HG02884 (cell line): ENCODE data around the gene KRTAP9-2.
"Not testable (repeated sequence)": the region's sequence is repeated elsewhere in the genome, so short reads cannot be mapped to it uniquely, and the experiment has no call there.

Experiments
- ATAC-seq: cut with Tn5 transposase; IDR thresholded peaks from one replicate; pipeline ENCODE4 v1.9.1; 2021; ENCODE audit warnings: mild to moderate bottlenecking, moderate library complexity; ENCODE audit not compliant: unreplicated experiment

Gene KRTAP9-2, protein sequence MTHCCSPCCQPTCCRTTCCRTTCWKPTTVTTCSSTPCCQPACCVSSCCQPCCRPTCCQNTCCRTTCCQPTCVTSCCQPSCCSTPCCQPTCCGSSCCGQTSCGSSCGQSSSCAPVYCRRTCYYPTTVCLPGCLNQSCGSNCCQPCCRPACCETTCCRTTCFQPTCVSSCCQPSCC

DNA sequence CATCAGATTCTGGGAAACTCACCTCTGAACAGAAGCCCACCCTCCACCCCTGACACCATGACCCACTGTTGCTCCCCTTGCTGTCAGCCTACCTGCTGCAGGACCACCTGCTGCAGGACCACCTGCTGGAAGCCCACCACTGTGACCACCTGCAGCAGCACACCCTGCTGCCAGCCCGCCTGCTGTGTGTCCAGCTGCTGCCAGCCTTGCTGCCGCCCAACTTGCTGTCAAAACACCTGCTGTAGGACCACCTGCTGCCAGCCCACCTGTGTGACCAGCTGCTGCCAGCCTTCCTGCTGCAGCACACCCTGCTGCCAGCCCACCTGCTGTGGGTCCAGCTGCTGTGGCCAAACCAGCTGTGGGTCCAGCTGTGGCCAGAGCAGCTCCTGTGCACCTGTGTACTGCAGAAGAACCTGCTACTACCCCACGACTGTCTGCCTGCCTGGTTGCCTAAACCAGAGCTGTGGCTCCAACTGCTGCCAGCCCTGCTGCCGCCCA lies at the start of gene KRTAP9-2:
Gene KRTAP9-2 (plus strand): TSS at position 51 of the 498 bp plus-strand sequence. CDS start 7 bp downstream, at position 58.
- ATAC-seq = not testable (repeated sequence)

DNA sequence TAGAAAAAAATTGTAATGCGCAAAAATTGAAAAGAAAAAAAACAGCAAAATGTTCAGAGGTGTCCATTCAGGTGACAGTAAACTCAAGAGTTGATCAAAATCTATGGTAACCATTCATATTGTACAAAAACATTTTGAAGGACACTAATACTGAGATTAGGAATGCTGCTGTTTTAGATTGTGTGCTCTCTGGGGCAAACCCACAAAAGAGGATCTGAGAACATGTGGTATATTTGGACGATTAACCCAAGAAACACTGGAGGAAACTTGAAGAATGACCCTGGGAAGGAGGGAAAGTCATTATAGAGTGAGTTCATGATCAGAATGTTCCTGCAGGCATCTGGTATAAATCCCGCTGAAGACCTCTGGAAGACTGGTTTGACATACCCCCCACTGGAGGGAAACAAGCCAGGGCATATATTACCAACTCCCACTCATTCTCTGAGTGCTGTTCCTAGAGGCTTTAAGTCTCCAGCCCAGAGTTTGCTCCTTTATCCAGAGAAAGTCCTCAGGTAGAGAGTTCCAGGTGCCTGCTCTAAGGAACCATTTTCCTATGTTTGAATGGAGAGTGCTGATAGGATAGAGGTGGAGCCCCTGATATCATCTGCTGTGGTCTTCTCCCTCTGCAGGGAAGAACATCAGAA lies 49.6 kb upstream of the KRTAP9-2 start:
- no peak for ATAC-seq

DNA sequence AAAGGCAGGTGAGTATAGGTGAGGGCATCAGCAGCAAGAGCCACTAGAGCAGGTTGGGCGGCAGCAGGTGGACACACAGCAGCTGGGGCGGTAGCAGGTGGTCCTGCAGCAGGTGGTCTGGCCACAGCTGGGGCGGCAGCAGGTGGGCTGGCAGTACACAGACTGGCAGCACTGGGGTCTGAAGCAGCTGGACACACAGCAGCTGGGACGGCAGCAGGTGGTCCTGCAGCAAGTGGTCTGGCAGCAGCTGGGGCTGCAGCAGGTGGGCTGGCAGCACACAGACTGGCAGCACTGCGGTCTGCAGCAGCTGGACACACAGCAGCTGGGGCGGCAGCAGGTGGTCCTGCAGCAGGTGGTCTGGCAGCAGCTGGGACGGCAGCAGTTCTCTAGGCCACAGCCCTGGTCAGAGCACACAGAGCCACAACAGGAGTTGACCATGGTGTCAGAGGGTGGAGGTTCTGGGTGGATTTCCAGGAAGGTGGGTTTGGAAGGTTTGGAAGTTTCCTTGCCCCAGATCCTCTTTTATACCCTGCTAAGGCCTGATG lies 48.6 kb upstream of the KRTAP9-2 start, which contains the start of gene KRTAP4-2:
Gene KRTAP4-2 (minus strand): TSS at position 495 of the 545 bp plus-strand sequence. CDS start 57 bp downstream, at position 438.
- no peak for ATAC-seq

DNA sequence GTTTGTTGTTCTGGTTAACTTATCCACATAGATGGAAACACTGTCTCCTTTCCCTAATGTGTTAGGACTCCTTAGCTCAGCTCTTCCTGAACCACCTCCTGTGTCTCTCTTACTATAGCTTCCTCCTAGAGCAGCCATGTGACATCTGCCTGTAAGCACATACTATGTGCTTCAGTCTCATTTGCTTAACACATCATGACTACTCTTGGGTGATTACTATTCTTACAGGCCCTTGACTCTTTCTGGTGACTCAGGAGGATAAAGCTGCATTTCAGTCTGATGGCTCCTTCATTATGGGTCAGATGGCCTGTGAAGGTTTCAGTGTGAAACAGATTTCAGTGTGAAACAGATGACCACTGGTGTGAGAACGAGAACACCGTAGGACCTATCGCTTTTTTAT lies 48.1 kb upstream of the KRTAP9-2 start:
- no peak for ATAC-seq

DNA sequence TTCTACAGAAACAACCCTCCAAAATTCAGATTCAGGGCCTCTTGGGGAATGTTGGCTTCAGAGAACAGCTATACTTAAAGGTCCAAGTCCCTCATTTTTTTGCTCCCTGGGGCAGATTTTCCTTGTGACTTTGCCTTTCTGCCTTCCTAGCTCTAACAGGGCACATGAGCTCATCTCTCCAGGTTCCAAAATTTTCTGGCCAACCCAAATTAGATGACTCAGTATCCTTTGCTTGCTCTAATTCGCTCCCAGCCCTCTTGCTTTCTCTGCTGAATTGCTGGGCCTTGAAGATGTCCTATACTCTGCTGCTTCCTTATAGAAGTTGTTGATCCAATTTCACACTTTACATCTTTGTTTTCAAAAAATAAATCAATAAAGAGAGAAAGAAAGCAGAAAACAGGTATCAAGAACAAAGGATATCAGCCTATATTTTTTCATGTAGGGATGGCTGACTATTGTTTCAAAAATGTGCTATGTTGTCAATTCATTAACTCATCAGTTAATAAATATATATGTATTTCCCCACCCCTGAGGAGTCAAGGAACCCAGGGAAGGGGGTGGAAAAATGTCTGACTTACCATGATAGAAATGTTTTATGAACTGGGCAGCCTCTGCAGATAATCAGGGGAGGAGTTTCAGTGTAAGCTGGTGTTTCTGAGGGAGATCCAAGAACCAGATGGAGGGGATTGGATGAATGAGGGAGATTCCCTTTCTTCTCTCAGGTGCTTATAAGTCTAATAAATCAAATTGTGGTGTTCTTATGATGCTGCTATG lies 47.4 kb upstream of the KRTAP9-2 start:
- no peak for ATAC-seq

DNA sequence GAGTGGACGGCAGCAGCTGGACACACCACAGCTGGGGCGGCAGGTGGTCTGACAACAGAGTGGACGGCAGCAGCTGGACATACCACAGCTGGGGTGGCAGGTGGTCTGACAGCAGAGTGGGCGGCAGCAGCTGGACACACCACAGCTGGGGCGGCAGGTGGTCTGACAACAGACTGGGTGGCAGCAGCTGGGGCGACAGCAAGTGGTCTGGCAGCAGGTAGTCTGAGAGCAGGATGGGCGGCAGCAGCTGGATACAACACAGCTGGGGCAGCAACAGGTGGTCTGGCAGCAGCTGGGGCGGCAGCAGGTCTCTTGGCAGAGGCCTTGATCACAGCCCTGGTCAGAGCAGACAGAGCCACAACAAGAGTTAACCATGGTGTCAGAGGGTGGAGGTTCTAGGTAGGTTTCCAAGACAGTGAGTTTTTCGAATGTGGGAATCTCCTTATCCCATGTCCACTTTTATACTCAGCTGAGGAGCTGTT lies 41.9 kb upstream of the KRTAP9-2 start, which contains the start of gene KRTAP4-1:
Gene KRTAP4-1 (minus strand): TSS at position 432 of the 482 bp plus-strand sequence. CDS start 57 bp downstream, at position 375.
- ATAC-seq = no peak

DNA sequence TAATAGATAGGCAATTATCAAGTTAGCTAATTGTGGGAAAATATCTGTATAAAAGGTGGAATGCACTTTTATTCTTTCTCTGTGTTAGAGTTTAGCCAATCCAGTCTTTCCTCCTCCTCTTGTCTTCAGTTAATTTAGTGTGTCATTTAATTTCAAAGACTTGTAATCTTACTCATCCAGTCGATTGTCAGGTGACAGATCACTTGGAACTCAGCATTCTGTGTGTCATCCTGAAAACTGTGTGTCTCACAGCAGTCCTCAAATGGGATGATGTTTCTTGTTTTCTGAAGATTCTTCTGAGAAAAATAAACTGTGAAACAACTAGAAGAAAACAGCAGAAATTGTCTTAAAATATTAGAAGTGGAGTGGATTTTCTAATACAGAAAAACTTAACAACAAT lies 41.4 kb upstream of the KRTAP9-2 start:
- ATAC-seq = no peak

DNA sequence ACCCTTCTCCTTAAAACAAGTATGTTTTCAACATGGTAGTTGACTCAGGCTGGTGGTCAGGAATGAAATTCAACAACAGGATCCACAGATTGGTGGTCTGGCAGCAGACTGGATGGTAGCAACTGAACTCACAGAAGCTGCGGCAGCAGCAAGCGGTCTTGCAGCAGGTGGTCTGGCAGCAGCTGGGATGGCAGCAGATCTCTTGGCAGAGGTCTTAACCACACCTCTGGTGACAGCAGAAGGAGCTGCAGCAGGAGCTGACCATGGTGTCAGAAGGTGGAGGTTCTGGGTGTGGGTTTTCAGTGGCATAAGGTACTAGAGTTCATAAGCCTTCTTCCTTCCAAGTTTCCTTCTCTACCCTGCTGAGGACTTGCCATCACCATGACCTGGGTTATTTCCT lies 39.6 kb upstream of the KRTAP9-2 start:
- no peak for ATAC-seq

DNA sequence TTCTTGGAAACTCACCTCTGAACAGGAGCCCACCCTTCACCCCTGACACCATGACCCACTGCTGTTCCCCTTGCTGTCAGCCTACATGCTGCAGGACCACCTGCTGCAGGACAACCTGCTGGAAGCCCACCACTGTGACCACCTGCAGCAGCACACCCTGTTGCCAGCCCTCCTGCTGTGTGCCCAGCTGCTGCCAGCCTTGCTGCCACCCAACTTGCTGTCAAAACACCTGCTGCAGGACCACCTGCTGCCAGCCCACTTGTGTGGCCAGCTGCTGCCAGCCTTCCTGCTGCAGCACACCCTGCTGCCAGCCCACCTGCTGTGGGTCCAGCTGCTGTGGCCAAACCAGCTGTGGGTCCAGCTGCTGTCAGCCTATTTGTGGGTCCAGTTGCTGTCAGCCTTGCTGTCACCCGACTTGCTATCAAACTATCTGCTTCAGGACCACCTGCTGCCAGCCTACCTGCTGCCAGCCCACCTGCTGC lies 36.6 kb upstream of the KRTAP9-2 start, which contains the start of gene KRTAP9-1:
Gene KRTAP9-1 (plus strand): TSS at position 51 of the 482 bp plus-strand sequence. CDS start 0 bp downstream, at position 51.
- ATAC-seq = not testable (repeated sequence)

DNA sequence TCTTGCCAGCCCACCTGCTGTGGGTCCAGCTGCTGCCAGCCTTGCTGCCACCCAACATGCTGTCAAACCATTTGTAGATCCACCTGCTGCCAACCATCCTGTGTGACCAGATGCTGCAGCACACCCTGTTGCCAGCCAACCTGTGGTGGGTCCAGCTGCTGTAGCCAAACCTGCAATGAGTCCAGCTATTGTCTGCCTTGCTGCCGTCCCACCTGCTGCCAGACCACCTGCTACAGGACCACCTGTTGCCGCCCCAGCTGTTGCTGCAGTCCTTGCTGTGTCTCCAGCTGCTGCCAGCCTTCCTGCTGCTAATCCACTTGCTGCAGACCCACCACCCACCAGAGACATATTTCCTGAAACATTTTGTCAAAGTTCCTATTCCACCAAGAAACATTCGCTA lies 36.1 kb upstream of the KRTAP9-2 start:
- ATAC-seq = no peak

DNA sequence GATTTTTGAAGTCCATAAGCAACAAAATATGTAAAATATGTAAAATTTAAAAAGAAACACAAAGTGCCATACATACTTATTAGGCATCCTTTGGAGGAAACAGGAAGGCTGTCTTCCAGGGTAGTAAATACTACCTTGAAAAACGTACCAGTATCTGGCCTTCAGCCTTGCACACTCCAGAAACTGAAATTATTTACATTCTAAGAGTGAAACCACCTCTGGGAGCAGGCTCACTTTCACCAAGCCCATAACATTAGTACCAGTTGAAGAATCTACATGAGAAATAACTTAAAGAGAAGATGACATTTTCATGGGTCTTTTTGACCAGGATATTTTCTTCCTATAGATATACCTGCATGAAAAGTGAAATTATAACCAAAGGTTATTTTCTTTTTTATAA lies 30.4 kb upstream of the KRTAP9-2 start:
- no peak for ATAC-seq

DNA sequence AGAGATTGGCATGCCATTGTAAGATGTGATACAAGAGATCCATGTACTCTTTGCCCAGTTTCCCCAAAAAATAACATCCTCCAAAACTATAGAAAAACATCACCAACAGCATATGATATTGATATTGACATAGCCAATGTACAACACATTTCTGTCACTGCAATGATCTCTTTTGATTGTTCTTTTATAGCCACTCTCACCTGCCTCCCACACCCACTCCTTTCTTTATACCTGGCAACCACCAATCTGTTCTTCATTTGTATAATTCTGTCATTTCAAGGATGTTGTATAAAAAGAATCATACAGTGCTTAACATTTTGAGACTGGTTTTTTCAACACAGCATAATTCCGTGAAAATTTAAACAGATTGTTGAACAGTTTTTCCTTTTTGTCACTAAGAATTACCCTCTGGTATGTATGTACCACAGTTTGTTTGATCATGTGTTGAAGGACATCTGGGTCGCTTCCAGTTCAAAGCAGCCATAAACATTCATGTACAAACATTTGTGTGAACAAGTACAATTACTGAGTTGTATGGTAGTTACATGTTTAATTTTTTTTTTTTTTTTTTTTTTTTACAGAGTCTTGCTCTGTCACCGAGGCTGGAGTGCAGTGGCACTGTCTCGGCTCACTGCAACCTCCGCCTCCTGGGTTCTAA lies 26.9 kb upstream of the KRTAP9-2 start:
- no peak for ATAC-seq

DNA sequence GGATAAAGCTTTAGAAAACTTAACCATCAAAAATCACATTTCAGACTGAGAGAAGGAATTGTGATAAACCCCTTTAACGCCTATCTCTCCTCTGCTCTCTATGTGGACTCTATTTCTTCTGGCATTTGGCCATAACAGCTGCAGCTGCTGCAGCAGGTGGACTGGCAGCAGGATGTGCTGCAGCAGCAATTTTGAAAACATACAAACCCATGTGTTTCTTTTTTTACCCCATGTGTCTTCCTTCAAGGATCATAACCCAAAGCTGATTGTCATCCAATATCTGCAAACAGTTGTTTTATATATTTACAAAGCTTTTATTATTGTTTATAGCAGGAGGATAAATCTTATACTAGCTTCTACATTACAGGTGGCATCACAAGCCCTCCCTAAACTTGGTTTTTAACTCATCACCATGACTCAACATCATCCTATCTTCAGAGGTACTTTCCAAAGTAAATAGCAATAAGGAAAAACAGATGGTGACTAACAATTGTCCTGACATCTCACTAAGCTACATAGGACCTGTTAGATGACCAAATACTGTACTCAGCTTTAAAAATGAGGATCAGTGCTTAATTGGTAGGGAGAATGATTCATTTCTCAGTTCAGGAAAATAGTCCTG lies 14.5 kb upstream of the KRTAP9-2 start:
- no peak for ATAC-seq

DNA sequence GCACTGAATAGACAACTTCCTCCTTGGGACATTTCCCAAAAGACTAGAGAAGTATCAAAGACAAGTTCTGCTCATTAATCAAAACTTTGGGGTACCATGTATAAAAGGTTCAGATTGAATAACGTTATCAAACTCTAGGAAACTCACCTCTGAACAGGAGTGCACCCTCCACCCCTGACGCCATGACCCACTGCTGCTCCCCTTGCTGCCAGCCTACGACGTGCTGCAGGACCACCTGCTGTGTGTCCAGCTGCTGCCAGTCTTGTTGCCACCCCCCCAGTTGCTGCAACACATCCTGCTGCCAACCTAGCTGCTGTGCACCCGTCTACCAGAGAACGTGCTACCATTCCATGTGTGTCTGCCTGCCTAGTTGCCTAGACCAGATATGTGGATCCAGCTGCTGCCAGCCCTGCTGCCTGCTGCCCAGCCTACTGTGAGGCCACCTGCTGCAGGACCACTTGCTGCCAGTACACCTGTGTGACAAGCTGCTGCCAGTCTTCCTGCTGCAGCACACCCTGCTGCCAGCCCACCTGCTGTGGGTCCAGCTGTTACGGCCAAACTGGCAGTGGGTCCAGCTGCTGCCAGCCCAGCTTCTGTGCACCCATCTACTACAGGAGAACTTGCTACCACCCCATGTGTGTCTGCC lies 13.8 kb upstream of the KRTAP9-2 start:
- no peak for ATAC-seq

DNA sequence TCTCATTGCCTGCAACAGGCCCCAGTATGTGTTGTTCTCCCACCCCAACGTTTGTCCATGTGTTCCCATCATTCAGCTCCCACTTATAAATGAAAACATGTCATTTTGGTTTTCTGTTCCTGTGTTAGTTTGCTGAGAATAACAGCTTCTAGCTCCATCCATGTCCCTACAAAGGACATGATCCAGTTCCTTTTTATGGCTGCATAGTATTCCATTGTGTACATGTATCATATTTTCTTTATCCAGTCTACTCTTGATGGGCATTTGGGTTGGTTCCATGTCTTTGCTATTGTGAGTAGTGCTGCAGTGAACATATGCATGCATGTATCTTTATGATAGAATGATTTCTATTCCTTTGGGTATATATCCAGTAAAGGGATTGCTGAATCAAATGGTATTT lies 10.8 kb upstream of the KRTAP9-2 start:
- no peak for ATAC-seq

DNA sequence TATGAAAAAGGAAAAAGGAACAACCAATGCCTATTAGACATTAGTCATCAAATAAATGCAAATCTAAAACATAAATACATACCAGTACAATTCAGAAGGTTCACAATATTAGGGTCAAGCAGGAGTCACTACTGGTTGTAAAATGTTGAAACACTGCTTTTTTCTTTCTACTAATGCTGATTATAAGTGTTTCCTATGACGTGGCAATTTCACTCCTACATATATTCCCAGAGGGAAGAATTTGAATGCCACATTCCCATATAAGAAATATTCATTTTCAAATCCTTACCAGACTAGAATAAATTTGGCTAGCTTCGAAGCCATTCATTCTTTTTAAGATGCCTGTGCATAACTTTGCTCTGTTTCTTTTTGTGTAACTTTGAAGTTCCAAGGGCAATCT lies 2.6 kb upstream of the KRTAP9-2 start:
- no peak for ATAC-seq

DNA sequence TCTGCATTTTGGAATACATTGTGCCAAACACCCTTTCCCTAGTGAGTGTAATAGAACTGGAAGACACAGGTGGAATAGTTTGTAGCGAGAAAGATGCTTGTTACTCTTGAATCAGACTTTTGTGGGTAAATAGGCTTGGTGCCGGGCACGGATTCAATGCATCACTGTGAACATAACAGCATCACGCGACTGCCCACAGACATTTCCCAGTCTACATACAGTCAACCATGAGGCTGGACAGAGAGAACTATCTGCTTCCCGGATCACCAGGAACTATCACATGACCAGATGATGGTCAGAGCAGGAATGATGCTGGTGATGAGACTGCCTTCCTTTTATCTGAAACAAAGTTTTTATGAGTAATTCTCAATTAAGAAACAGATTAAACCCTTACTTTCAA lies 397 bp upstream of the KRTAP9-2 start:
- ATAC-seq = no peak

DNA sequence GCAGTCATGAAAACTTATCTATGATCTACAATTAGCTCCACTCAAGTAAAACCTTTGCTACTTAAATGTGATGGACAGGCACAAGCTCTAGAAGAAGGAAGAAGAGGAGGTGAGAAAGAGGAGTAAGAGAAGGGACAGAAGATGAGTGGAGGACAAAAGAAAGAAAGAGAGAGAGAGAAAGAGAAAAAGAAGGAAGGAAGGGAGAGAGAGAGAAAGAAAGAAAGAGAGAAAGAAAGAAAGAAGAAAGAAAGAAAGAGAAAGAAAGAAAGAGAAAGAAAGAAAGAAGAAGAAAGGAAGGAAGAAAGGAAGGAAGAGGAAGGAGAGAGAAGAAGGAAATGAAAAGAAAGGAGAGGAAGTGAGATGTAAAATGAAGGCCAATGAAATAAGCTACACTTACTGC lies 3.6 kb downstream of the KRTAP9-2 start:
- ATAC-seq = no peak

DNA sequence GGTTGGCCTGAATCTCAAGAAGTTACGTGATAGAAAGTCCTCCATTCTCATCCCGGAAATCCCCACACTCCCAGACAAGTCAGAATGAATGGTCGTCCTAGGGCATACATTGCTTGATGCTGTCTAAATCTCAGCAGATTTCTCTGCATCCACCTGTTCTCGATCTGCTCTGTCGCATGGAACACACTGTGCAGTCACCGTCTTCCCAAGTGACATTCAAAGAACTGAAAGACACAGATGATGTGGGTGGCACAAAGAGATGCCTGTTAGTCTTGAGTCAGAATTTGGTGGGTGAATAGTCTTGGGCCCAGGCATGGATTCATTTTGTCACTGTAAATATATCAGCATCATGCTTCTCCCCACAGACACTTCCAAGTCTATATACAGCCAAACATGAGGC lies 5.3 kb downstream of the KRTAP9-2 start:
- ATAC-seq = no peak
